ENCODE data around the gene ROR1.
A peak's percentile ranks its signal among the peaks of the same experiment; 100 is the strongest.

The ROR1 gene

GRCh38 chr1:64072089-64072793 lies 298.4 kb downstream of the ROR1 start:
- H3K4me3 ChIP-seq (ENCODE audit: low read depth, low read length) = no peak overlapping the region

GRCh38 chr1:64073705-64074104 lies 299.9 kb downstream of the ROR1 start:
- TF ChIP-seq CTCF (IDR thresholded peaks at IDR 0.05; ENCODE audit: low read depth, low read length) = no peak
- no peaks in the 10 kb centered on the region for H3K36me3 ChIP-seq
- no peak overlapping the region for H3K4me3 ChIP-seq (ENCODE audit: low read depth, low read length)
- no peaks in the 10 kb centered on the region for H3K27me3 ChIP-seq
- H3K9me3 ChIP-seq = no peaks in the 10 kb centered on the region
- H3K4me1 ChIP-seq = peaks cover 2% of the 10 kb centered on the region; the same call in 1 of the 2 replicates
- DNase-seq = peak; percentile 20

More at GRCh38 chr1:64072089-64072793, 298.4 kb downstream of the ROR1 start:
- no peak for TF ChIP-seq CTCF (IDR thresholded peaks at IDR 0.05; ENCODE audit: low read depth, low read length)
- no peak for DNase-seq
- Histone ChIP-seq H3K9me3 (no peaks in the 10 kb centered on the region), H3K36me3 (no peaks in the 10 kb centered on the region), H3K27me3 (no peaks in the 10 kb centered on the region), H3K4me1 (peaks cover 2% of the 10 kb centered on the region; the same call in 1 of the 2 replicates)

GRCh38 chr1:64074767-64075166 lies 300.9 kb downstream of the ROR1 start:
- no peak overlapping the region for H3K4me3 ChIP-seq (ENCODE audit: low read depth, low read length)
- no peak for TF ChIP-seq CTCF (IDR thresholded peaks at IDR 0.05; ENCODE audit: low read depth, low read length)
- H3K36me3 ChIP-seq = no peaks in the 10 kb centered on the region
- no peak for DNase-seq
- no peaks in the 10 kb centered on the region for H3K27me3 ChIP-seq
- peaks cover 2% of the 10 kb centered on the region; the same call in 1 of the 2 replicates for H3K4me1 ChIP-seq
- no peaks in the 10 kb centered on the region for H3K9me3 ChIP-seq

GRCh38 chr1:64077281-64077940 lies 303.6 kb downstream of the ROR1 start:
- no peak for TF ChIP-seq CTCF (IDR thresholded peaks at IDR 0.05; ENCODE audit: low read depth, low read length)
- H3K27me3 ChIP-seq = no peaks in the 10 kb centered on the region
- H3K4me3 ChIP-seq (ENCODE audit: low read depth, low read length) = no peak overlapping the region
- H3K4me1 ChIP-seq = peaks cover 2% of the 10 kb centered on the region; the same call in 1 of the 2 replicates
- no peaks in the 10 kb centered on the region for H3K9me3 ChIP-seq
- DNase-seq = no peak
- no peaks in the 10 kb centered on the region for H3K36me3 ChIP-seq

- no peak for DNase-seq
- H3K27me3 ChIP-seq = no peaks in the 10 kb centered on the region
- no peaks in the 10 kb centered on the region for H3K4me1 ChIP-seq
- no peak for TF ChIP-seq CTCF (IDR thresholded peaks at IDR 0.05; ENCODE audit: low read depth, low read length)
- no peak overlapping the region for H3K4me3 ChIP-seq (ENCODE audit: low read depth, low read length)
- H3K36me3 ChIP-seq = no peaks in the 10 kb centered on the region
- H3K9me3 ChIP-seq = no peaks in the 10 kb centered on the region
These were observed 307.2 kb downstream of the ROR1 start for GRCh38 chr1:64080941-64081562.
